H1 (cell line): ENCODE measurements around the gene VWF.

Experiments used
- CTCF ChIP-seq, 3 experiments: IDR thresholded peaks; 1 replicate in 2 of 3; 2 replicates in 1 of 3; pipeline versions ENCODE4 v1.5.1 to v1.6.1; 2011; ENCODE audit warnings: low read length in 3 of 3, mild to moderate bottlenecking in 3 of 3, inconsistent platforms in 2 of 3, low read depth in 1 of 3, moderate library complexity in 1 of 3; ENCODE audit not compliant: insufficient read depth in 1 of 3; ENCODE audit errors: control extremely low read depth in 1 of 3
- JUND ChIP-seq: IDR thresholded peaks from 2 replicates; pipeline ENCODE4 v1.6.1; 2011; ENCODE audit warnings: mild to moderate bottlenecking, improper control_type of control experiment, low read length
- POLR2AphosphoS5 ChIP-seq: IDR thresholded peaks from 2 replicates; pipeline ENCODE4 v1.6.1; 2011; ENCODE audit warnings: low read depth, low read length

GRCh38 chr12:5904969-5905368, 219.5 kb downstream of the VWF start:
- TF ChIP-seq POLR2AphosphoS5 (no peak), CTCF (IDR thresholded peaks at IDR 0.05; ENCODE audit: control extremely low read depth in 1 of 3, insufficient read depth in 1 of 3, low read depth in 1 of 3, low read length in 3 of 3) (no peak), JUND (no peak)
